ENCODE measurements around the gene MECP2. TPM values are rescaled to one million over a fixed set of nuclear protein-coding genes. Genes with fewer than 3 reads are reported as not detected.

The MECP2 gene
- polyA plus RNA-seq, 1 donor (not counting 4 experiments of a cell fraction or from before 2014, with no cell fraction given) = 9.9 TPM

DNA sequence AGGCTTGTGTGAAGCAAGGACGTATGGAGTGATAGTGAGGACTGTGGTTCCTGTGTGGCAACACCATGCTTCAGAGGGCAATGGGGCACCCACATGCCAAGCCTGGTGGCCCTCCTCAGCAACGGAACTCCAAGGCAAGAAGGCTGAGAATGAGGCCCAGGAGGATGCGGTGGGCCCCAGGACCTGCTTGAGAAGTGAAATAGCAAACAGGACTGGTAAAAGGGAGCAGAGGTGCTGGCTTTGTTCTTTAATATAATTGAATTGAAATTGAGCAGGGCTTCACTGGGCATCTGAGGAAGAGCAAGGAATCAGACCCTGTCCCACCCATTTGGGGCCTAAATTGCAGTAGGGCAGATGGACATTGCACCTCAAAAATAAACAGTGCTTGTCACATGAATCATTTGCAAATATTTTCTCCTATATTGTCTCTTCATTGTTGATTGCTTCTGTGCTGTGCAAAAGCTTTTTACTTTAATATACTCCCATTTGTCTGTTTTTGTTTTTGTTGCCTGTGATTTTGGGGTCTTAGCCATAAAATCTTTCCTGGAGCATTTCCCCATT is 122.7 kb downstream of the MECP2 start:
- TF ChIP-seq CTCF (optimal IDR thresholded peaks at IDR 0.05 in 1 of 3, IDR thresholded peaks at IDR 0.05 in 1 of 3, conservative IDR thresholded peaks at IDR 0.05 in 1 of 3; ENCODE audit: extremely low read depth in 1 of 3, insufficient read depth in 2 of 3, low read length in 3 of 3) = no peak
- TF ChIP-seq EZH2 (IDR thresholded peaks at IDR 0.05; ENCODE audit: low read length) = no peak
- H3K27ac ChIP-seq (ENCODE audit: control insufficient read depth, insufficient read depth, low read length) = no peak overlapping the region
- no peaks in the 10 kb centered on the region for H4K20me1 ChIP-seq (ENCODE audit: control insufficient read depth, extremely low read depth, insufficient read depth, low read length)
- H3K4me2 ChIP-seq (ENCODE audit: control insufficient read depth, extremely low read depth, insufficient read depth, low read depth, low read length) = no peak overlapping the region
- no peak overlapping the region for H2AFZ ChIP-seq (ENCODE audit: control insufficient read depth, low read length)
- FAIRE-seq (no peak), DNase-seq (ENCODE audit: low read depth, low spot score) (no peak)
- H3K4me1 ChIP-seq (ENCODE audit: control insufficient read depth, extremely low read depth, insufficient read depth, low read length) = peaks cover 8% of the 10 kb centered on the region
- H3K36me3 ChIP-seq (ENCODE audit: control insufficient read depth in 2 of 2, extremely low read depth in 1 of 2, insufficient read depth in 2 of 2, low read length in 2 of 2) = no peaks in the 10 kb centered on the region
- H3K4me3 ChIP-seq (ENCODE audit: control insufficient read depth in 2 of 3, extremely low read depth in 1 of 3, insufficient read depth in 2 of 3, low read depth in 1 of 3, low read length in 3 of 3) = no peak overlapping the region
- H3K9ac ChIP-seq (ENCODE audit: control insufficient read depth, extremely low read depth, insufficient read depth, low read length) = no peak overlapping the region
- no peaks in the 10 kb centered on the region for H3K27me3 ChIP-seq (ENCODE audit: control insufficient read depth, extremely low read depth, insufficient read depth, low read length)
- no peaks in the 10 kb centered on the region for H3K9me1 ChIP-seq (ENCODE audit: control insufficient read depth, extremely low read depth, insufficient read depth, low read length)
- no peaks in the 10 kb centered on the region for H3K9me3 ChIP-seq (ENCODE audit: control insufficient read depth, low read depth, low read length)
- dilution Hi-C loops (cut with MboI; ENCODE audit: extremely low pct_ligation_motif_present, low sequenced_read_pairs) = no loop called here
- H3K79me2 ChIP-seq (ENCODE audit: control insufficient read depth, insufficient read depth, low read length) = peaks cover 21% of the 10 kb centered on the region

- H3K4me3 ChIP-seq (ENCODE audit: control insufficient read depth in 2 of 3, extremely low read depth in 1 of 3, insufficient read depth in 2 of 3, low read depth in 1 of 3, low read length in 3 of 3) = peak overlapping the region in 1 of 3 experiments; percentile 70
- dilution Hi-C loops (cut with MboI; ENCODE audit: extremely low pct_ligation_motif_present, low sequenced_read_pairs) = no loop called here
- no peak for FAIRE-seq
Observed at GRCh38 chrX:153974003-153974725, 123.4 kb downstream of the MECP2 start.

More at GRCh38 chrX:153974003-153974725, 123.4 kb downstream of the MECP2 start:
- H3K4me2 ChIP-seq (ENCODE audit: control insufficient read depth, extremely low read depth, insufficient read depth, low read depth, low read length) = peak overlapping the region; percentile 85
- H3K4me1 ChIP-seq (ENCODE audit: control insufficient read depth, extremely low read depth, insufficient read depth, low read length) = peaks cover 12% of the 10 kb centered on the region
- H4K20me1 ChIP-seq (ENCODE audit: control insufficient read depth, extremely low read depth, insufficient read depth, low read length) = peaks cover 3% of the 10 kb centered on the region
- no peak overlapping the region for H2AFZ ChIP-seq (ENCODE audit: control insufficient read depth, low read length)
- H3K9ac ChIP-seq (ENCODE audit: control insufficient read depth, extremely low read depth, insufficient read depth, low read length) = peak overlapping the region; percentile 99
- peak overlapping the region; percentile 99 for H3K27ac ChIP-seq (ENCODE audit: control insufficient read depth, insufficient read depth, low read length)
- H3K9me1 ChIP-seq (ENCODE audit: control insufficient read depth, extremely low read depth, insufficient read depth, low read length) = no peaks in the 10 kb centered on the region
- H3K9me3 ChIP-seq (ENCODE audit: control insufficient read depth, low read depth, low read length) = no peaks in the 10 kb centered on the region
- TF ChIP-seq EZH2 (IDR thresholded peaks at IDR 0.05; ENCODE audit: low read length) (no peak), CTCF (optimal IDR thresholded peaks at IDR 0.05 in 1 of 3, IDR thresholded peaks at IDR 0.05 in 1 of 3, conservative IDR thresholded peaks at IDR 0.05 in 1 of 3; ENCODE audit: extremely low read depth in 1 of 3, insufficient read depth in 2 of 3, low read length in 3 of 3) (no peak)
- H3K27me3 ChIP-seq (ENCODE audit: control insufficient read depth, extremely low read depth, insufficient read depth, low read length) = no peaks in the 10 kb centered on the region
- peaks cover 28% of the 10 kb centered on the region for H3K79me2 ChIP-seq (ENCODE audit: control insufficient read depth, insufficient read depth, low read length)
- peaks cover 0 to 6% of the 10 kb centered on the region in 2 experiments for H3K36me3 ChIP-seq (ENCODE audit: control insufficient read depth in 2 of 2, extremely low read depth in 1 of 2, insufficient read depth in 2 of 2, low read length in 2 of 2)
- DNase-seq (ENCODE audit: low read depth, low spot score) = no peak

Measured in keratinocyte (primary cell).